Activated T-helper 17 cell treated with anti-CD3 and anti-CD28 coated beads, Interleukin-2, amount 50 U/mL, for 72 hours (primary cell): ENCODE results near the gene HDAC4. TPM values are rescaled to one million over a fixed set of nuclear protein-coding genes. Genes with fewer than 3 reads are reported as not detected.

ENCODE experiments used
- ATAC-seq: fragments of 150-1000 bp; cut with Tn5 transposase; replicated peaks from 2 replicates; pipeline ENCODE4 v1.10.0; 2021; ENCODE audit warnings: mild to moderate bottlenecking, moderate library complexity
- H3K27ac Mint-ChIP-seq: one replicate; pipeline ENCODE4 v1.8.0; 2022; ENCODE audit warnings: mixed read lengths
- H3K27me3 Mint-ChIP-seq: one replicate; pipeline ENCODE4 v1.8.0; 2022; ENCODE audit warnings: mixed read lengths
- H3K36me3 Mint-ChIP-seq: one replicate; pipeline ENCODE4 v1.8.0; 2022; ENCODE audit warnings: low read depth, mild to moderate bottlenecking, mixed read lengths
- H3K4me1 Mint-ChIP-seq: one replicate; pipeline ENCODE4 v1.8.0; 2022; ENCODE audit warnings: mixed read lengths
- H3K4me3 Mint-ChIP-seq: one replicate; pipeline ENCODE4 v1.8.0; 2022; ENCODE audit warnings: mild to moderate bottlenecking, mixed read lengths
- H3K9me3 Mint-ChIP-seq: one replicate; pipeline ENCODE4 v1.8.0; 2022; ENCODE audit warnings: mixed read lengths
- total RNA-seq, 2 donors: library from RNA; stranded (reverse); gene quantifications; one replicate each; pipeline ENCODE4 v1.2.3, GENCODE V29; 2022

The HDAC4 gene
- total RNA-seq, 2 donors from 2014 or later = 34.3 to 52.9 TPM

DNA sequence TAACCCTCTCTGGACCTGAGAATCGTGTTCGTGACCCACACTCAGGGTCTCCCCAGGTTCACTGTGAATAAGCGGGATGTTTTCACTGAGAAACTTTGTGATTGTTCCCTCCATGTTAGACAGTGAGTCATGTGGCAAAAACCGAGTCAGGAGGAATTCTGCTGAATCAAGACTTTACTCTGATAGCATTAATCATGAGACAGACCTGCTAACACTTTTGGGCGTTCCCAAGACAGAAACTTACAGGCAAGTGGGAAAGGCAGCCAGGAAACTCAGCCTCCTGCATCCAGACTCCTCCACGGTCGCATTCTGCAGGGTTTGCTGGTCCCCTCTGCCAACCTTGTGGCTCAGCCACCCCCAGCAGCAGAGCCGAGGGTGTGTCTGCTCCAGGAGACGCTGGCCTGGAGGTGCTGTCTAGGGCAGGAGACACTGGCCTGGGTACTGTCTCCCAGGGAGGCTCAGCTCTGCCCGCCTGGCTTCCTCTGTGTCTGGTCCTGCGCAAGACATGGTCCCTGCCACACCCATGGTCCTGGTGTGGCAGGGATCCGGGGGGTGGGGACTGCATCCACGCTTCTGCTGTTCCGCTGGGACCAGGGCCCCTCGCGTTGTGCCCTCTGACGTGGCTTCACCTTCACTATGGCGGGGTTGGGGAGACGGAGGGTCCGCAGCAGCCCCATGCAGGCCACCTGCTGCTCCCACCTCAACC, 375.6 kb downstream of the HDAC4 start:
- ATAC-seq = no peak
- Mint-ChIP-seq H3K9me3 (no peaks in the 10 kb centered on the region), H3K4me1 (no peaks in the 10 kb centered on the region), H3K27me3 (peaks cover 7% of the 10 kb centered on the region), H3K36me3 (no peaks in the 10 kb centered on the region), H3K4me3 (no peak overlapping the region), H3K27ac (no peak overlapping the region)

DNA sequence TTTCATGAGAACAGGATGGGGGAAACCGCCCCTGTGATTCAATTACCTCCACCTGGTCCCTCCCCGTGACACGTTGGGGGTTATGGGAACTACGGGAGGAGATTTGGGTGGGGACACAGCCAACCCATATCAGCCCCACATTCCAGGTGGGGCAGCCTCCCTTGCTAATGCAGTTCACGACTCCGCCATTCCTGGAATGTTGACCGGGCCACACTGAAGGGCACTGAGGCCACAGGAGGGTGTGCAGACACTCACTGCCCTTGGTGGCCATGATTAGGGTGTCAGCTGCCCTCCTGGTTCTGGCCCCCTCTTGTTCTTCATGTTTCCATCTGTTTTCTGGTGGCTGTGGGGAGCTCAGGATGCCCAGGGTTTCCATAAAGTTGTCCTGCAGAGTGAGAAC, 376.6 kb downstream of the HDAC4 start:
- H3K27me3 Mint-ChIP-seq = peaks cover 8% of the 10 kb centered on the region
- no peak overlapping the region for H3K4me3 Mint-ChIP-seq
- no peaks in the 10 kb centered on the region for H3K36me3 Mint-ChIP-seq
- ATAC-seq = no peak
- H3K9me3 Mint-ChIP-seq = no peaks in the 10 kb centered on the region
- H3K27ac Mint-ChIP-seq = no peak overlapping the region
- H3K4me1 Mint-ChIP-seq = no peaks in the 10 kb centered on the region

DNA sequence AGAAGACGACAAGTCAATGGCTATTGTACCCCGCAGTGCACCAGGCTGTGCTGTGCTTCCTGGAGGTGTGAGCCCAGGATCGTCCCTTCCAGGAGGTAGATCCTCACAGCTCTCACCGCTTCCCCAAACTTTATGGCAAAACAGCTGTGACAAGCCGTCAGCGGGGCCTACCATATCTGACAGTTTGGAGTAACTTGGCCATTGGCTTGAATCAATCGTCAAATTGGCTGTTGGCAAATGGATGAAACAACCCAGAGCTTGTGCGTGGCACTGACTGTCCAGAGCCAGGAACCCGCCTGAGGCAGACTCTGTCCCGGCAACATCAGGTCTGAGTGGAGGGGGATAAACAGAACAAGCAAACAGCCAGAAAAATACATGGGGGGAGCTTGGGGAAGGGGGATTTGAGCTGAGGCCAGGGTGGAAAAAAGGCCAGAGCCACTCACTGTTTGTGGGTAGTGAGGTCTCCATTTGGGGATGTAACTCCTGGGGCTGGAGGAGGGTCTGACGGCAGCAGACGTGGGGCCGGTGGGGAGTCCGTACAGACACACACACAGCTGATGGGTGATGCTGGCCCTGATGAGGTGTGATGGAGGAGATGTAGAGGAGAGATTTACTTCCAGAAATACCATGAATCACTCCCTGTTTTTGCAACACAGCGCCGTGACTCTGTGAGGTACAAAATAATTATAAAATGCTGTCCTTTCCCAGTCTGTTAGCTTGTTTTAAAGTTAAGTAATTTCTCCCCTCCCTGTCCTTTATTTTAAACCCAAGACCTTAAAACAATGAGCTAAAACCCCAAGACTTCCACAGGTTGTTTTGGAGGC, 378.2 kb downstream of the HDAC4 start:
- Mint-ChIP-seq H3K9me3 (no peaks in the 10 kb centered on the region), H3K4me1 (no peaks in the 10 kb centered on the region), H3K27ac (no peak overlapping the region), H3K4me3 (no peak overlapping the region), H3K36me3 (no peaks in the 10 kb centered on the region), H3K27me3 (peaks cover 8% of the 10 kb centered on the region)
- no peak for ATAC-seq

DNA sequence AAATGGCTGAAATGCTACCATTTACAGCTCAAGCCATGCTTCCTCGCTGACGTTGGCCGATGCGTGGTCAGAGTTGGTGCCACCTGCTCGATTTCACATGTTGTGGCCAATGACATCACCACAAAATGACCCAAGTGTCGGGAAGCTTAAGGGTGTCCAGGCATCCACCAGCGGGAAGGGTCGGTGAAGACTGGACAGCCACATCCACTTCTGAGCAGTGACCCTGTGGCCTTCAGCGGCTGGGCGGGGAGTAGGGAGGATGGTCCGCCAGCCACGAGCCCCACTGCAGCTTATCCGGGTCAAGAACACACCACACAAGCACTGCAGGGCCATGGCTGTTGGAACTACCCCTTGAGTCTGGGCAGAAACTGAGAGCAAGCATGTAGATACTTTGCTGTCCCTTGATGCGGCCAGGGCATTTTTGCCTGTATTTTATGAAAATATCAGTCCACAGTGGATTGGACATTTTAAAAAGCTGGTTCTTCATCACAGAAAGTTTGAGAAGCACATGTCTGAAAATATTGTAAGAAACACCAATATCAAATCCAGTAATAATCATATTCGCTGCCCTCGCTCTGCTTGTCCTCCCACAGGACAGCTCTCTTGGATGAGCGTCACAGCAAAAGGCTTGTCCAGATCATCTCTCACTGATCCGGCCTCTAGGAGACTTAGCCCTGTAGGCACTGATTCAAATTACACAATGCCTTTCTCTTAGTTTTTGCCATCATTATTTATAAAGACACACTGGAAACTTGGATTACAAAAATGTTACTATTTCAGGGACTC, 379.0 kb downstream of the HDAC4 start:
- Mint-ChIP-seq H3K9me3 (no peaks in the 10 kb centered on the region), H3K27ac (no peak overlapping the region), H3K4me3 (no peak overlapping the region), H3K4me1 (no peaks in the 10 kb centered on the region), H3K36me3 (no peaks in the 10 kb centered on the region), H3K27me3 (peaks cover 8% of the 10 kb centered on the region)
- no peak for ATAC-seq

DNA sequence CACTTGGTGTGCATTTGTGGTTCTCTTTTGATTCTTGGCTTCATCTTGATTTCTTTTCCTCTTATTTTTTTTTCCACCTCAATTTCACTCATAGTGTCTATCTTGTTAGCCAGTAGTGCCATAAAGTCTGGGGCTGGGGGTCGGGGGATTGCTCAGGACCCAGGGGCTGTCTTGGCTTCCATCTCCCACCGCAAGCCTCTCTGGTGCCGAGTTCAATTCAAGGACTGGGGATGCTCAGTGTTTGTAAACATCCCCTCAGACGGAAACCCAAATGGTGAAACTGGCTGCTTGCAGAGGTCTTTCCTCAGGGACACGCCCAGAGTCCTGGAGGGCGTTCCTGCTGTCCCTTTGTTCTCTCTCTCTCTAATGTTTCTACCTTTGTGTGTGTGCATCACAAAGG, 379.6 kb downstream of the HDAC4 start:
- Mint-ChIP-seq H3K27ac (no peak overlapping the region), H3K27me3 (peaks cover 8% of the 10 kb centered on the region), H3K4me1 (no peaks in the 10 kb centered on the region), H3K9me3 (no peaks in the 10 kb centered on the region), H3K36me3 (no peaks in the 10 kb centered on the region), H3K4me3 (no peak overlapping the region)
- ATAC-seq = no peak

DNA sequence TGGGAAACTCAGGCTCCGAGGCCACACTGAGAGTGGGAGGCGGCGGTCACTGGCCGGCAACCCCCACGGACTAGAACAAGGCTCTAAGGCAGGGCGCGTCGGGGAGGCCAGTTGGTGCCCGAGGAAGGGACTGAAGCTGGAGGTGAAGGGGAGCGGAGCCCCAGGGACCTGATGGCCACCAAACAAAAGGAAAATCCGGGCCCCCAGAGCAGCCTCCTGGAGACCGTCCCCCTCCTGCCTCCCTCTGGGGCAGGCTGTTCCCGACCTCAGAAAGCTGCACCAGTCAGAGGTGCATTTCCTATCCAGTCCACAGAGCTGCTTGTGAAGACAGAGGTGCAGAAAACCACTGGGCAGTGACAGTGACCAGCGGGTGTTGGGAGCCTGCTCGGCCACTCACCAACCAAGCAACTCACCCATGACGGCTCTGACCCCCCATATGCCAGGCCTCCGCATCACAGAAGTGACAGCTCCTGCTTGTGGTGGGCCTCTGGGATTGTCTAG, 380.2 kb downstream of the HDAC4 start:
- peaks cover 13% of the 10 kb centered on the region for H3K27me3 Mint-ChIP-seq
- ATAC-seq = no peak
- H3K36me3 Mint-ChIP-seq = no peaks in the 10 kb centered on the region
- no peak overlapping the region for H3K27ac Mint-ChIP-seq
- no peaks in the 10 kb centered on the region for H3K4me1 Mint-ChIP-seq
- no peaks in the 10 kb centered on the region for H3K9me3 Mint-ChIP-seq
- H3K4me3 Mint-ChIP-seq = no peak overlapping the region

DNA sequence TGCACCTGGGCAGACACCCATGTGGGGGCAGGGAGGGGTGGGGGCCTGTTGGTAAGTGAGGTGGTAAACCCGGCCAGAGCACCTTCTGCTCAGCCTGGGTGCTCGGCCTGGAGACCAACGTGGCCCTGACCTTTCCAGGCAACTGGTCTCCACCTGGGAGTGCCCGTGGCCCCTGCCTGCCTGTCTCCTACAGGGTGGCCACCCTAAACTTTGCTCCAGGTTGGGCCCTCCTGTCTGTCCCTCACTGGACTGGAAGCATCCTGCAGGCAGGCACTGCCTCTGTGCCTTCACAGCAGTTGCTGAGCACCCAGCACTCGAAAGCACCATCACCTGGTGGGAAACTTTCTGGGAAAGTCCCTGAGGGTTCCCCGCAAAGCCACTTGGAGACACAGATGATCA, 381.6 kb downstream of the HDAC4 start:
- Mint-ChIP-seq H3K36me3 (no peaks in the 10 kb centered on the region), H3K4me3 (no peak overlapping the region), H3K4me1 (no peaks in the 10 kb centered on the region), H3K27me3 (peaks cover 9% of the 10 kb centered on the region), H3K27ac (no peak overlapping the region), H3K9me3 (no peaks in the 10 kb centered on the region)
- ATAC-seq = no peak

DNA sequence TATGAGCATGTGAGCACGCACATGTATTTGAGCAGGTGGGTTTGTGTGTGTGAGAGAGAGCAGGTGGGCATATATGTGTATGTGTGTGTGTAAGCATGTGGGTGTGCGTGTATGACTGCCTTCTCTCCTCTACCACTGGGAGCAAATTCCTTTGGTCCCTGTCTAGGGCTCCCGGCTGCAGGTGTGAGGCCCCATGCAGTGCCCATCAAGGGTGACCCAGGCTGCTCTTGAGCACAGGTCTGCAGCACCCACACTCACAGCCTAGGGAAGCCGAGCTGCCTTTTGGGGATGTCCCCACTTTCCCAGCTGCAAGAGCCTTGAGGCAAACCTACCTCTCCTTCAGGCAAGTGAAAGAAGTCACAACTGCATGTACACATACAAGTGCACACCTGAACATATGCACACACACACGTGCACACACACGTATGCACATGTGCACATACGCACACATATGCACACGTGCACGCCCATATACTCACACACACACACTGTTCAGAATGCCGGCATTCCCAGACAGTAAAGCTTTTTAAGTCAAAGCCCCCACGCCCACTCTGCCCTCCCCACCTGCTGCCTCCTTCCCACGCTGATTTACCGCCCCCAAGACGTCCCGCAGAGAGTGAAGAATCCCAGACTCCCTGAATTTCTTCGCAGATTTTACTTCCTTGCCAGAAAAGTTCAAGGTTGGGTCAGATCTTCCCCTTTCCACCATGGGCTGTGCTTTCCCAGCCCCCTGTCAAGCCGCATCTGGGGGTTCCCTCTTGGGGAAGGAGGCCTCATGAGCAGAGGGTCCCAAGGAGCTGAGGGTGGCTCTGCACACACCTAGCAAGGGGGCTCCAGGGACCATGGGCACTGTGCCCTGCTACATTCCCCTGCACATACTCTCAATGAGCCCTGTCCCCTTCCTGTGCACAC, 382.3 kb downstream of the HDAC4 start:
- H3K27me3 Mint-ChIP-seq = peaks cover 9% of the 10 kb centered on the region
- no peaks in the 10 kb centered on the region for H3K9me3 Mint-ChIP-seq
- H3K27ac Mint-ChIP-seq = no peak overlapping the region
- H3K4me3 Mint-ChIP-seq = no peak overlapping the region
- H3K4me1 Mint-ChIP-seq = no peaks in the 10 kb centered on the region
- no peak for ATAC-seq
- no peaks in the 10 kb centered on the region for H3K36me3 Mint-ChIP-seq

DNA sequence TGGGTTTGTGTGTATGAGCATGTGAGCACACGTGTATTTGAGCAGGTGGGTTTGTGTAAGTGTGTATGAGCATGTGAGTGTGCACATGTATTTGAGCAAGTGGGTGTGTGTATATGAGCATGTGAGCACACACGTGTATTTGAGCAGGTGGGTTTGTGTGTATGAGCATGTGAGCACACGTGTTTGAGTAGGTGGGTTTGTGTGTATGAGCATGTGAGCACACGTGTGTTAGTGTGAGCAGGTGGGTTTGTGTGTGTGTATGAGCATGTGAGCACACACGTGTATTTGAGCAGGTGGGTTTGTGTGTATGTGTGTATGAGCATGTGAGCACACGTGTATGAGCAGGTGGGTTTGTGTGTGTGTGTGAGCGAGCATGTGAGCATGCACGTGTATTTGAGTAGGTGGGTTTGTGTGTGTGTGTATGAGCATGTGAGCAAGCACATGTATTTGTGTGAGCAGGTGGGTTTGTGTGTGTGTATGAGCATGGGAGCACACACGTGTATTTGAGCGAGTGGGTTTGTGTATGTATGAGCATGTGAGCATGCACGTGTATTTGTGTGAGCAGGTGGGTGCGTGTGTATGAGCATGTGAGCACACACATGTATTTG, 383.2 kb downstream of the HDAC4 start:
- H3K4me1 Mint-ChIP-seq = no peaks in the 10 kb centered on the region
- no peaks in the 10 kb centered on the region for H3K9me3 Mint-ChIP-seq
- no peak overlapping the region for H3K27ac Mint-ChIP-seq
- no peak for ATAC-seq
- H3K36me3 Mint-ChIP-seq = no peaks in the 10 kb centered on the region
- H3K27me3 Mint-ChIP-seq = peaks cover 12% of the 10 kb centered on the region
- H3K4me3 Mint-ChIP-seq = no peak overlapping the region

DNA sequence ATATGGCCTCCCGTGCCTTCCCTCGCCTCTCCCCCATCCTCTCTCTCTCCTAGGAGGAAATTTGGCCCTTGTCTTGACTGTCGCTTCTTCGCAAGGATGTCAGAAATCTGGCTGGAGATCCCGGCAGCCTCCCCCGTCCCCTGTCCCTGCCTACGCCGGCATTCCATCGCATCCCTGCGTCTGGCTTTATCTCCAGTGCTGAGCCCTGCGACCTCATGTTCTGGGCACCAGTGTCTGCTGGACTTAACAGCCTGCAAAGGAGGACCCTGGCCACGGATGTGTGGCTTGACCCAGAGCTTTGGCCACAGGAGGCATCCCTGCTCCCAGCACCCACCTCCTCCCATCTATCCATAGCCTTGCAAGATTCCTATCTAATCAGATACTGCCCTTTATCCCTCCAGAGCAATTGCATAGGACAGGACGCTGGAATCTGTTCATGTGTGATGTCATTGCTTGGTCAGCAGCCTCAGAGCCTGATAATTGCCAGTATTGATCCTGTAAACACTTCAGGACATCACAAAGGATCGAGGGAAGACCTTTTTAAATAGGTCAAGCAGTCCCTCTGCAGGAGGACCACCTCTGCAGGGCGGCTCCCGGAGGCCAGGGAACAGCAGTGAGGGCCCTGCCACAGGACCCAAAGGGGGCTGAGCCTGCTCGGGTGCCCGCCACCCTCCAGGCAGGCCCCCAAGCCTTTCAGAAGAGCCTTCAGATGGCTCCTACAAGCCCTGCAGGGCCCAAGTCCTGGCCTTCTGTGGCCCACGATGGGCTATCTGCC, 384.7 kb downstream of the HDAC4 start:
- no peak for ATAC-seq
- peaks cover 17% of the 10 kb centered on the region for H3K27me3 Mint-ChIP-seq
- H3K9me3 Mint-ChIP-seq = no peaks in the 10 kb centered on the region
- H3K4me3 Mint-ChIP-seq = no peak overlapping the region
- H3K27ac Mint-ChIP-seq = no peak overlapping the region
- H3K4me1 Mint-ChIP-seq = no peaks in the 10 kb centered on the region
- no peaks in the 10 kb centered on the region for H3K36me3 Mint-ChIP-seq

DNA sequence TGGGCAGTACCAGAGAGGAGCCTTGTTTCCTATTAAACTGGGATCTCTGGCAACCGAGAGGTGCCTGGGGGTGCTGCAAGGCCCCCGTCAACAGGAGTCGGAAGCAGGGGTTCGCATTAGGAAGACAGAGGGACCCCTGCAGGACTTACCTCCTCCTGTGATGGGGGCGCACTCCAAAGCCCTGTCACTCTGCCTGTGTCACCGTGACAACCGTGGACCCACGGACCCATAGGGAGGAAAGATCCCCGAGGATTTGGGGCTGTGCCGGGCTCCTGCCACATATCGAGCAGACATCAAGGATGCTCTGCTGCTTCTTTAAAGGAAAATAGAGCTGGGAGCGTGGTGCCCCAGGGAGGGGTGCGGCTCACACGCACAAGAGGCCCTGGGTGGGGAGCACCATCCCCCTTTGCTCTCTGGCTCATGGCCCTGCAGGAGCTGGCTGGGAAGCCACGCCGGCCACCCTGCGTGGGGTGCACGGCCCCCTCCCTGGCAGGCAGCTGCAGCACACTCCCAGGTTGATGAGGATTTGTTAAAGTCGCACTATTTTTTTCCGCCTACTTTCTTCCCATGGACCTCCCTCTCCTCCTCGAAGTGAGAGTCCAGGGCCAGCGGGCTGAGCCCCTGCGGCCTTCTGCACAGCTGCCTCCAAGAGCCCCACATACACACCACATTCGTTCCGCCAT, 385.5 kb downstream of the HDAC4 start:
- H3K27ac Mint-ChIP-seq = no peak overlapping the region
- no peaks in the 10 kb centered on the region for H3K4me1 Mint-ChIP-seq
- H3K4me3 Mint-ChIP-seq = no peak overlapping the region
- ATAC-seq = no peak
- peaks cover 17% of the 10 kb centered on the region for H3K27me3 Mint-ChIP-seq
- H3K9me3 Mint-ChIP-seq = no peaks in the 10 kb centered on the region
- no peaks in the 10 kb centered on the region for H3K36me3 Mint-ChIP-seq

DNA sequence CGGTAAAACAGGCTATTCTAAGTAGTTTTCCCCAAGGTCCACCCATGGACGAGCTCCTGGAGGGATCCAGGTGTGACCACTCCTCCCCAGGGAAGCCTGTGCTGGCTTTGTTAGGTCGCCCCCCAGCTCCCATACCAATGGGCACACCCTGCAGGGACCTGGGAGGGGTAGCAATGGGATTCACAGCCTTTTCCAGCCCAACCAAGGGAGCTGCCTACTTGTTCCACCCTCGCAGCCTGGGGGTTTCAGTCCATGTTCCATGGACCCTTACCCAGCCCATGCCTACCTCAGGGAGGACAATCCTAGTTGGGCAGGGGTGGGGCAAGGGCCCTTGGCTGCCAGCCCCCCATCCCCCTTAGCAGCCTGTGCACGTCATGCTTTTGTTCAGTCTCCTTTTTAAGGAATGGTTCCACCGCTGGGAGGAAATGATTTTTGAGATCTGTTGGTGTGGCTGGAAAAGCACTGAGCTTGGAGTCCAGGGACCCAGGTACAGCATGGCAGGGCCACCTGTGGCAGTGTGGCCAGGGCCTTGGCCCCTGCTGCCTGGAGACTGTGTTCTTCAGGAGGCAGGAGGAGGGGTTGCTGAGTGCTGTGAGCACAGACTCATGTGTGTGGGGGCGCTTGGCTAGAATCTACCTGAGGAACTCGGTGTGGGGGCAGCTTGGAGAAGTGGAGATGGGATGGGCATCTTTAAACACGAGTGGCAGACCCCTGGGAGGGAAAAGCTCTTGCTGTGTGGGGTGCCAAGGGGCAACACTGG, 386.2 kb downstream of the HDAC4 start:
- H3K9me3 Mint-ChIP-seq = no peaks in the 10 kb centered on the region
- no peak overlapping the region for H3K27ac Mint-ChIP-seq
- H3K4me3 Mint-ChIP-seq = no peak overlapping the region
- H3K36me3 Mint-ChIP-seq = no peaks in the 10 kb centered on the region
- H3K4me1 Mint-ChIP-seq = no peaks in the 10 kb centered on the region
- no peak for ATAC-seq
- peaks cover 15% of the 10 kb centered on the region for H3K27me3 Mint-ChIP-seq
